GM13976 (cell line): ENCODE measurements around the gene FCRL3.

ENCODE experiments used
- DNase-seq: peaks from one replicate; pipeline ENCODE4 v3.0.0; 2012; ENCODE audit warnings: low spot score
- CTCF ChIP-seq: IDR thresholded peaks from 2 replicates; pipeline ENCODE4 v1.5.1; 2012; ENCODE audit warnings: borderline replicate concordance, mild to moderate bottlenecking; ENCODE audit not compliant: insufficient read depth; ENCODE audit errors: extremely low read depth, missing control alignments, control extremely low read depth
- in situ Hi-C: fragments of 300-500 bp; cut with MboI; formaldehyde crosslinking; loops from one replicate; pipeline ENCODE4 v1.12.0; 2022; ENCODE audit warnings: low sequenced_read_pairs, mixed read lengths, inconsistent platforms; ENCODE audit not compliant: unreplicated experiment

Gene FCRL3

GRCh38 chr1:157724537-157725220 is 24.1 kb upstream of the FCRL3 start:
- TF ChIP-seq CTCF = no peak
- in situ Hi-C loops = no loop called here
- no peak for DNase-seq

- in situ Hi-C loops = no loop called here
- no peak for DNase-seq
- TF ChIP-seq CTCF = no peak
Measured at GRCh38 chr1:157723157-157723556, 22.6 kb upstream of the FCRL3 start.

GRCh38 chr1:157721985-157722384 is 21.4 kb upstream of the FCRL3 start:
- TF ChIP-seq CTCF = no peak
- in situ Hi-C loops = no loop called here
- DNase-seq = no peak

GRCh38 chr1:157715736-157716135 is 15.2 kb upstream of the FCRL3 start:
- TF ChIP-seq CTCF = no peak
- DNase-seq = no peak
- in situ Hi-C loops = no loop called here

- DNase-seq = no peak
- TF ChIP-seq CTCF = no peak
- in situ Hi-C loops = no loop called here
Measured at GRCh38 chr1:157711802-157712201, 11.2 kb upstream of the FCRL3 start.

GRCh38 chr1:157704878-157705277 is 4.3 kb upstream of the FCRL3 start:
- no peak for TF ChIP-seq CTCF
- in situ Hi-C loops = no loop called here
- DNase-seq = peak; percentile 30

GRCh38 chr1:157703981-157704380 is 3.4 kb upstream of the FCRL3 start:
- no peak for DNase-seq
- in situ Hi-C loops = no loop called here
- no peak for TF ChIP-seq CTCF
